Measurements from ENCODE around the gene TSSC4.

GRCh38 chr11:2366733-2367132 is 33.8 kb upstream of the TSSC4 start:
- TF ChIP-seq ELF4 (IDR thresholded peaks at IDR 0.05), result no peak
- no peak for TF ChIP-seq SP1 (IDR thresholded peaks at IDR 0.05)
- no peak for TF ChIP-seq SUZ12 (IDR thresholded peaks at IDR 0.05)
- no peak for TF ChIP-seq BHLHE40 (IDR thresholded peaks at IDR 0.05; ENCODE audit: borderline replicate concordance)
- TF ChIP-seq ZNF384 (IDR thresholded peaks at IDR 0.05), result no peak
- TF ChIP-seq PKNOX1 (IDR thresholded peaks at IDR 0.05), result no peak
- no peak for TF ChIP-seq FOXK2 (IDR thresholded peaks at IDR 0.05)
- no peak for TF ChIP-seq FOXA1 (IDR thresholded peaks at IDR 0.05)
- no peak for TF ChIP-seq FOXM1 (IDR thresholded peaks at IDR 0.05; ENCODE audit: borderline replicate concordance)
- TF ChIP-seq TARDBP (IDR thresholded peaks at IDR 0.05), result no peak
- no peak for TF ChIP-seq NFRKB (IDR thresholded peaks at IDR 0.05)
- no peak for TF ChIP-seq L3MBTL2 (conservative IDR thresholded peaks at IDR 0.05)

Measured in HEK293T (cell line).